ENCODE data around the gene CARD14.

DNA sequence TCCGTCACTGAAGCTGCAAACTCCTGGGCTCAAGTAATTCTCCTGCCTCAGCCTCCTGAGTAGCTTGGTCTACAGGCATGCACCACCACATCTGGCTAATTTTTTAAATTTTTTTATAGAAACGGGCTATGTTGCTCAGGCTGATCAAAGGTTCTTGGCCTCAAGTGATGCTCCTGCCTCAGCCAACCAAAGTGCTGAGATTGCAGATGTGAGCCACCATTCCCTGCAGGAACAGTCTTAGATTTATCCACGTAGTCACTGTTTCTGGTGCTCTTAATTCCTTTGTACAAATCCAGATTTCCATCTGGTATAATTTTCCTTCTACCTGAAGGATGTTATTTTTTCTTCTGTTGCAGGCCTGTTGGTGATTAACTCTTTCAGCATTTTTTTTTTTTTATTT is 63.4 kb downstream of the CARD14 start:
- TF ChIP-seq, protein P1, sequence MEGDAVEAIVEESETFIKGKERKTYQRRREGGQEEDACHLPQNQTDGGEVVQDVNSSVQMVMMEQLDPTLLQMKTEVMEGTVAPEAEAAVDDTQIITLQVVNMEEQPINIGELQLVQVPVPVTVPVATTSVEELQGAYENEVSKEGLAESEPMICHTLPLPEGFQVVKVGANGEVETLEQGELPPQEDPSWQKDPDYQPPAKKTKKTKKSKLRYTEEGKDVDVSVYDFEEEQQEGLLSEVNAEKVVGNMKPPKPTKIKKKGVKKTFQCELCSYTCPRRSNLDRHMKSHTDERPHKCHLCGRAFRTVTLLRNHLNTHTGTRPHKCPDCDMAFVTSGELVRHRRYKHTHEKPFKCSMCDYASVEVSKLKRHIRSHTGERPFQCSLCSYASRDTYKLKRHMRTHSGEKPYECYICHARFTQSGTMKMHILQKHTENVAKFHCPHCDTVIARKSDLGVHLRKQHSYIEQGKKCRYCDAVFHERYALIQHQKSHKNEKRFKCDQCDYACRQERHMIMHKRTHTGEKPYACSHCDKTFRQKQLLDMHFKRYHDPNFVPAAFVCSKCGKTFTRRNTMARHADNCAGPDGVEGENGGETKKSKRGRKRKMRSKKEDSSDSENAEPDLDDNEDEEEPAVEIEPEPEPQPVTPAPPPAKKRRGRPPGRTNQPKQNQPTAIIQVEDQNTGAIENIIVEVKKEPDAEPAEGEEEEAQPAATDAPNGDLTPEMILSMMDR (IDR thresholded peaks at IDR 0.05), result no peak
- TF ChIP-seq EP300 (IDR thresholded peaks at IDR 0.05), result no peak
